ENCODE measurements around the gene TACC3.

GRCh38 chr4:1785592-1785991, 64.3 kb downstream of the TACC3 start:
- no peak for TF ChIP-seq EZH2 (IDR thresholded peaks at IDR 0.05; ENCODE audit: insufficient read depth, poor library complexity, severe bottlenecking)
- no peak for TF ChIP-seq EZH2phosphoT487 (IDR thresholded peaks at IDR 0.05; ENCODE audit: insufficient read depth, low read depth)

Measured in GM23248 (cell line).